ENCODE results near the gene SCN9A. TPM values are rescaled to one million over a fixed set of nuclear protein-coding genes. Genes with fewer than 3 reads are reported as not detected.

The SCN9A gene
- total RNA-seq, 1 donor, result 14.0 TPM

GRCh38 chr2:166163775-166164174 is 212.0 kb downstream of the SCN9A start:
- DNase-seq (ENCODE audit: low read depth), result no peak
- no peak overlapping the region for H3K4me3 ChIP-seq (ENCODE audit: low read depth, low read length)
- no peak for TF ChIP-seq CTCF (IDR thresholded peaks at IDR 0.05; ENCODE audit: insufficient read depth, low read length)

- H3K4me3 ChIP-seq (ENCODE audit: low read depth, low read length), result no peak overlapping the region
- TF ChIP-seq CTCF (IDR thresholded peaks at IDR 0.05; ENCODE audit: insufficient read depth, low read length), result no peak
- peak; percentile 35 for DNase-seq (ENCODE audit: low read depth)
Measured at GRCh38 chr2:166158546-166158945, 217.2 kb downstream of the SCN9A start.

- H3K4me3 ChIP-seq (ENCODE audit: low read depth, low read length), result no peak overlapping the region
- no peak for TF ChIP-seq CTCF (IDR thresholded peaks at IDR 0.05; ENCODE audit: insufficient read depth, low read length)
- DNase-seq (ENCODE audit: low read depth), result no peak
Measured at GRCh38 chr2:166157578-166157977, 218.2 kb downstream of the SCN9A start.

GRCh38 chr2:166156985-166157490 is 218.7 kb downstream of the SCN9A start:
- TF ChIP-seq CTCF (IDR thresholded peaks at IDR 0.05; ENCODE audit: insufficient read depth, low read length), result no peak
- no peak for DNase-seq (ENCODE audit: low read depth)
- H3K4me3 ChIP-seq (ENCODE audit: low read depth, low read length), result no peak overlapping the region

- H3K4me3 ChIP-seq (ENCODE audit: low read depth, low read length), result no peak overlapping the region
- no peak for TF ChIP-seq CTCF (IDR thresholded peaks at IDR 0.05; ENCODE audit: insufficient read depth, low read length)
- DNase-seq (ENCODE audit: low read depth), result no peak
Measured at GRCh38 chr2:166155589-166155988, 220.2 kb downstream of the SCN9A start.

- H3K4me3 ChIP-seq (ENCODE audit: low read depth, low read length), result no peak overlapping the region
- DNase-seq (ENCODE audit: low read depth), result no peak
- no peak for TF ChIP-seq CTCF (IDR thresholded peaks at IDR 0.05; ENCODE audit: insufficient read depth, low read length)
Measured at GRCh38 chr2:166154685-166155338, 220.9 kb downstream of the SCN9A start.

- H3K4me3 ChIP-seq (ENCODE audit: low read depth, low read length), result no peak overlapping the region
- no peak for DNase-seq (ENCODE audit: low read depth)
- TF ChIP-seq CTCF (IDR thresholded peaks at IDR 0.05; ENCODE audit: insufficient read depth, low read length), result no peak
Measured at GRCh38 chr2:166152064-166152463, 223.7 kb downstream of the SCN9A start.

Measured in fibroblast of the aortic adventitia (primary cell).